Type B pancreatic cell (in vitro differentiated cells): ENCODE data around the gene RFT1. TPM values are rescaled to one million over a fixed set of nuclear protein-coding genes. Genes with fewer than 3 reads are reported as not detected.

Experiments used
- DNase-seq: peaks from one replicate; pipeline ENCODE4 v3.0.0; 2021; ENCODE audit warnings: mixed read lengths; ENCODE audit not compliant: unreplicated experiment; ENCODE audit errors: extremely low spot score
- H3K27ac Mint-ChIP-seq: 2 replicates; pipeline ENCODE4 v1.8.0; 2021; ENCODE audit warnings: mild to moderate bottlenecking, mixed read lengths
- H3K27me3 Mint-ChIP-seq: 2 replicates; pipeline ENCODE4 v1.8.0; 2021; ENCODE audit warnings: mixed read lengths
- H3K36me3 Mint-ChIP-seq: 2 replicates; pipeline ENCODE4 v1.8.0; 2021; ENCODE audit warnings: mixed read lengths
- H3K4me1 Mint-ChIP-seq: one replicate; pipeline ENCODE4 v1.8.0; 2021; ENCODE audit warnings: mixed read lengths; ENCODE audit not compliant: unreplicated experiment
- H3K4me3 Mint-ChIP-seq: 2 replicates; pipeline ENCODE4 v1.8.0; 2021; ENCODE audit warnings: mild to moderate bottlenecking, mixed read lengths
- H3K9me3 Mint-ChIP-seq: 2 replicates; pipeline ENCODE4 v1.8.0; 2021; ENCODE audit warnings: mixed read lengths
- long read RNA-seq: library from polyadenylated mRNA; unstranded; transcript quantifications from one replicate; pipeline ENCODE4 v2.0.0, GENCODE V29; 2020
- total RNA-seq: library from RNA; stranded (reverse); gene quantifications from 2 replicates; pipeline ENCODE4 v1.2.1, GENCODE V29; 2021; ENCODE audit warnings: low replicate concordance
- TF ChIP-seq, protein P1 (sequence below): fragments of 200-600 bp; sonication (generic); conservative IDR thresholded peaks from 2 replicates; pipeline ENCODE4 v1.5.0; 2021; ENCODE audit warnings: antibody characterized with exemption, mild to moderate bottlenecking

RFT1 gene
- 23.4 and 31.0 TPM in 2 replicates for total RNA-seq
- long read RNA-seq, full-length matches to known transcripts, result 155 of 184 reads
- long read RNA-seq, partial matches to known transcripts, result 8 of 184 reads
- long read RNA-seq, other reads (novel, unspliced or antisense), result 21 of 184 reads

DNA sequence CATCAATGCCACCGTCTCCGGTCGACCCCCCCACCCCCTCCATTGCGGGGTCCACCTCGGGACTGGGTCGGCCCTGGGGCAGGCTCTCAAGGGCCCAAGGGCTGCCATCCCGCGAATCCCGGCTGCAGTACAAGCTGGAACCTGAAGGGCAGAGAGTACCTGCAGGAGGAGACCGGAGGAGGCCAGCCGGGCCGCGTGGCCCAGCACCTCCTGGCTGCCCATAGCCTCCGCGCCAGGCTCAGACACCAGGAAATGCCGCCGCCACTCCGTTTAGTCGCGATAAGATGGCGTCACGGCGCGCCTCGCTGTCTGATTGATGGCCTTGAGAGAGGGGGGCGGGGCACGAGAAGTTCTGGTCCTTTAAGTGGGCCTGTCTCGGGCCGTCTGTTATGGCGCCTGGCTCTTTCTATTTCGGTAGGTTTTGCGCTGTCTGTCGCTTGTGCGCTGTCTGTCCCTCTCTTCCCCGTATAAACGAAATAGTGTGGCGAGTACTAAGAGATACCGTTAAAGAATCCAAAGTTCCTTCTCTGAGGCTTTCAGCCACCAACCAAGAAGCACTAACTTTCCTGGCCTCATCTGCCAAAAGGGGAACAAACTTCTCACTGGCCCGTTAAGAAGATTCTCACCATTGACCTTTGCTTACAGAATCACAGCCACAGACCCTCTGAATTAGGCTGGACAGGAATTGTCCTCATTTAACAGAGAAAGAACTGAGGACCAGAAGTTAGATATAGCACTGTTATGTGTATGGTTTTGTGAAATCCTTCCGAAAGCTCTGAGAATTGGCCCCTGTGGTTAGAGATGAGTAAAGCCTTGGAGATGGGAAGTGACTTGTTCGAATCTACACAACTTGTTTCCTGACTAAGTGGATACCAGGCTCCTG, at the start of gene RFT1:
TSS of gene RFT1 (minus strand) at position 257 of the 883 bp plus-strand sequence. CDS start at position 222, 35 bp downstream.
- Mint-ChIP-seq H3K4me3 (peak within 1 kb of the TSS; percentile 93), H3K9me3 (no peaks in the 10 kb centered on the region)
- peak; percentile 94 for DNase-seq

GRCh38 chr3:53179580-53179979, 49.3 kb upstream of the RFT1 start:
- H3K4me3 Mint-ChIP-seq, result no peak overlapping the region
- H3K4me1 Mint-ChIP-seq, result no peaks in the 10 kb centered on the region
- TF ChIP-seq, protein P1, sequence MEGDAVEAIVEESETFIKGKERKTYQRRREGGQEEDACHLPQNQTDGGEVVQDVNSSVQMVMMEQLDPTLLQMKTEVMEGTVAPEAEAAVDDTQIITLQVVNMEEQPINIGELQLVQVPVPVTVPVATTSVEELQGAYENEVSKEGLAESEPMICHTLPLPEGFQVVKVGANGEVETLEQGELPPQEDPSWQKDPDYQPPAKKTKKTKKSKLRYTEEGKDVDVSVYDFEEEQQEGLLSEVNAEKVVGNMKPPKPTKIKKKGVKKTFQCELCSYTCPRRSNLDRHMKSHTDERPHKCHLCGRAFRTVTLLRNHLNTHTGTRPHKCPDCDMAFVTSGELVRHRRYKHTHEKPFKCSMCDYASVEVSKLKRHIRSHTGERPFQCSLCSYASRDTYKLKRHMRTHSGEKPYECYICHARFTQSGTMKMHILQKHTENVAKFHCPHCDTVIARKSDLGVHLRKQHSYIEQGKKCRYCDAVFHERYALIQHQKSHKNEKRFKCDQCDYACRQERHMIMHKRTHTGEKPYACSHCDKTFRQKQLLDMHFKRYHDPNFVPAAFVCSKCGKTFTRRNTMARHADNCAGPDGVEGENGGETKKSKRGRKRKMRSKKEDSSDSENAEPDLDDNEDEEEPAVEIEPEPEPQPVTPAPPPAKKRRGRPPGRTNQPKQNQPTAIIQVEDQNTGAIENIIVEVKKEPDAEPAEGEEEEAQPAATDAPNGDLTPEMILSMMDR, result no peak
- no peaks in the 10 kb centered on the region for H3K27me3 Mint-ChIP-seq
- H3K36me3 Mint-ChIP-seq, result no peaks in the 10 kb centered on the region
- no peak overlapping the region for H3K27ac Mint-ChIP-seq
- H3K9me3 Mint-ChIP-seq, result no peaks in the 10 kb centered on the region
- no peak for DNase-seq

More for the DNA sequence above, at the start of gene RFT1:
- Mint-ChIP-seq H3K27ac (peak within 1 kb of the TSS; percentile 95), H3K4me1 (peaks cover 20% of the 10 kb centered on the region), H3K27me3 (no peaks in the 10 kb centered on the region), H3K36me3 (no peaks in the 10 kb centered on the region)
- TF ChIP-seq, protein P1, result peak; percentile 39

DNA sequence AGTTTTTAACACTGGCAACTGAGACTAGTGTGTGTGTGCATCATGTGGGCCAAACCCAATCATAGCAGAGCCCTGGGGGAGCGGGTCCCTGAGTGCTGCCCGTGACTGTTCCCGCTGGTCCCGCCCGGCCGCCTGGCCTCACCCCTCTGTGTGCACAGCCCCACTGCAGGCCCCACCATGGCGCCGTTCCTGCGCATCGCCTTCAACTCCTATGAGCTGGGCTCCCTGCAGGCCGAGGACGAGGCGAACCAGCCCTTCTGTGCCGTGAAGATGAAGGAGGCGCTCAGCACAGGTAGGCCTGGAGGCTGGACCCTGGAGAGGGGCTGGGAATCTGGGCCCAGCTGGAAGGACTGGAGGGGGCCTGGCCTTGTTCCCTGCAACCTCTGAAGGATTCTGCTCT, 48.0 kb upstream of the RFT1 start:
- Mint-ChIP-seq H3K27me3 (no peaks in the 10 kb centered on the region), H3K9me3 (no peaks in the 10 kb centered on the region), H3K4me1 (no peaks in the 10 kb centered on the region), H3K27ac (no peak overlapping the region), H3K4me3 (no peak overlapping the region), H3K36me3 (no peaks in the 10 kb centered on the region)
- TF ChIP-seq, protein P1, result no peak
- no peak for DNase-seq

GRCh38 chr3:53175613-53176540, 45.6 kb upstream of the RFT1 start:
- TF ChIP-seq, protein P1, result no peak
- H3K9me3 Mint-ChIP-seq, result no peaks in the 10 kb centered on the region
- no peak for DNase-seq
- H3K4me1 Mint-ChIP-seq, result peaks cover 7% of the 10 kb centered on the region
- no peaks in the 10 kb centered on the region for H3K27me3 Mint-ChIP-seq
- H3K27ac Mint-ChIP-seq, result no peak overlapping the region
- no peaks in the 10 kb centered on the region for H3K36me3 Mint-ChIP-seq
- no peak overlapping the region for H3K4me3 Mint-ChIP-seq
